Right hindlimb (tissue), 1 donor: ENCODE measurements around the gene CYB5A.
"Not testable (repeated sequence)": the region's sequence is repeated elsewhere in the genome, so short reads cannot be mapped to it uniquely, and the experiment has no call there.

Source experiments
- DNase-seq: peaks from one replicate; pipeline ENCODE4 v3.0.0-alpha.2; 2018

Gene CYB5A

GRCh38 chr18:74291771-74292540, at the start of gene CYB5A:
TSS of gene CYB5A (minus strand) at chr18:74291963. CDS start at chr18:74291875, 88 bp downstream.
- DNase-seq = peak; percentile 99

- no peak for DNase-seq
Observed at GRCh38 chr18:74337912-74338309, 46.1 kb upstream of the CYB5A start.

GRCh38 chr18:74337155-74337911, 45.6 kb upstream of the CYB5A start:
- no peak for DNase-seq

GRCh38 chr18:74336656-74337055, 44.9 kb upstream of the CYB5A start:
- DNase-seq = no peak

- DNase-seq = no peak
Observed at GRCh38 chr18:74334242-74334893, 42.6 kb upstream of the CYB5A start.

- no peak for DNase-seq
Observed at GRCh38 chr18:74333091-74333490, 41.3 kb upstream of the CYB5A start.

- no peak for DNase-seq
Observed at GRCh38 chr18:74331404-74331803, 39.6 kb upstream of the CYB5A start.

- no peak for DNase-seq
Observed at GRCh38 chr18:74329688-74330205, 38.0 kb upstream of the CYB5A start.

- no peak for DNase-seq
Observed at GRCh38 chr18:74328206-74328605, 36.4 kb upstream of the CYB5A start.

- not testable (repeated sequence) for DNase-seq
Observed at GRCh38 chr18:74326791-74327190, 35.0 kb upstream of the CYB5A start.

GRCh38 chr18:74326231-74326630, 34.5 kb upstream of the CYB5A start:
- no peak for DNase-seq

GRCh38 chr18:74316257-74317170, 24.8 kb upstream of the CYB5A start:
- no peak for DNase-seq

GRCh38 chr18:74315464-74316256, 23.9 kb upstream of the CYB5A start, which contains the start of gene C18orf63:
TSS of gene C18orf63 (plus strand) at chr18:74315839. CDS start at chr18:74317866, 2,027 bp downstream.
- no peak for DNase-seq

- DNase-seq = no peak
Observed at GRCh38 chr18:74314759-74315463, 23.1 kb upstream of the CYB5A start.

- DNase-seq = no peak
Observed at GRCh38 chr18:74311000-74311399, 19.2 kb upstream of the CYB5A start.

- DNase-seq = no peak
Observed at GRCh38 chr18:74310411-74310810, 18.6 kb upstream of the CYB5A start.

- DNase-seq = no peak
Observed at GRCh38 chr18:74303936-74304335, 12.2 kb upstream of the CYB5A start.

- DNase-seq = no peak
Observed at GRCh38 chr18:74303306-74303705, 11.5 kb upstream of the CYB5A start.

- no peak for DNase-seq
Observed at GRCh38 chr18:74299746-74300145, 8.0 kb upstream of the CYB5A start.

GRCh38 chr18:74299162-74299561, 7.4 kb upstream of the CYB5A start:
- DNase-seq = no peak

GRCh38 chr18:74294526-74294925, 2.8 kb upstream of the CYB5A start:
- DNase-seq = no peak
